GM03348 (cell line): ENCODE measurements around the gene STARD13.
"Not testable (repeated sequence)": the region's sequence is repeated elsewhere in the genome, so short reads cannot be mapped to it uniquely, and the experiment has no call there.

Source experiments
- DNase-seq: peaks from one replicate; pipeline ENCODE4 v3.0.0; 2012; ENCODE audit warnings: low spot score

Gene STARD13

DNA sequence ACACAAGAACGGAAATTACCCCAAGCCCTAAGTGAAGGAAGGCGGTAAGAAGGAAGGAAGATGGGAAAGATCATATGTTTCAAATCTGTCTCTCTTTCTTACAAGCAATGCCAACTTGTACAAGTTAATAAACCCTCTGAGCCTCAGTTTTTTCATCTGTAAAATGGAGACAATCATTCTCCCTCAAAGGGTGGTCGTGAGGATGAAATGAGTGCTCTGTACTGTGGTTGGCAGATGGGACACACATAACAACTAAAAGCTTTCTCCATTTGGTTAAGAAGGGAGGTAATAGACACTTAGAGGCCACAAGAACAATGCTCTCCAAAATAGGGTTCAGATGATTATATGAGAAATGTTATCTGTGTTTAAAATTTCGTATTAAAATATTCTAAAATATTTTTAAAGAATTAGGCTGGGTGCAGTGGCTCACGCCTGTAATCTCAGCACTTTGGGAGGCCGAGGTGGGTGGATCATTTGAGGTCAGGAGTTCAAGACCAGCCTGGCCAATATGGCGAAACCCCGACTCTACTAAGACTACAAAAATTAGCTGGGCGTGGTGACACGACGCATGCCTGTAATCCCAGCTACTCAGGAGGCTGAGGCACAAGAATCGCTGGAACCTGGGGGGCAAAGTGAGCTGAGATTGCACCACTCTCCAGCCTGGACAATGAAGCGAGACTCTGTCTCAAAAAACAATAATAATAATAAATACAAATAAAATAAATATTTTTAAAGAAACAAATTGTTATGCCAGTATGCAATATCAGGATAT lies 89.7 kb downstream of the STARD13 start:
- no peak for DNase-seq

DNA sequence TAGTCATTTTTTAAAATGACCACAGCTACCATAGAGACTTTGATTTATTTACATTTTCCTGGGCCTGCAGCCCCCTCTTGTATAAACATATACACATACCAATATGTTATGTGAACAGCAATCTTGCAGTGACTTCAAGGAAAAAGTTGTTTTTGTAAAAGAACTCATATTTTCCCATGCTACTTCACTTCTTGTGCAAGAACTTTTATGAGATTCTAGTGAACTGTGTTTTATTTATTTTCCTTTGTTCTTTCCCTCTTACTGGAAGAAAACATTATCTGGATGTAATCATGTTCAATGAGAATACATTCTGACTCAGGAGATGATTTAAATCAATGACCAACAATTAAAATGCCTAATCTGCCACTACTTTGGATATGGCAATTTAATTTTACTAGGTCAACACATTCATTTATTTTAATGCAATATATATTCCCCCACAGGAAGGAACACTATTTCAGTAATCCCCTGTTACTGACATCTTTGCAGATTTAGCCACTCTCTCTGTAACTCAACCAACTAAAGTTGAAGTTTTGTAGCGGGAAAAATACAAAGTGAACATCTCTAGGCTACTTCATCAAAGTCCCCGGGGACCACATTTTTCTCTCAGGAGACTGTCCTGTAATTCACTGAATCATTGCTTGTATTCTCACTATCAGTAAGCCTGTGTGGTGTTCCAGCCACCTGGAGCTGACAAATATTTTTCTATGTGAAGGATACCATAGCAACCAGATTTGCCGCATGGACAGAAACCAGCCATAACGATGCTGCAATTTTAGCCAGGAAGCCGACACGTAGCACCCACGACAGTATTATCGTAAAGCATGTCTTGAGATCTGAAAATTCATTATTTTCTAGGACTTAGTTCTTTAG lies 90.5 kb downstream of the STARD13 start:
- DNase-seq: no peak

DNA sequence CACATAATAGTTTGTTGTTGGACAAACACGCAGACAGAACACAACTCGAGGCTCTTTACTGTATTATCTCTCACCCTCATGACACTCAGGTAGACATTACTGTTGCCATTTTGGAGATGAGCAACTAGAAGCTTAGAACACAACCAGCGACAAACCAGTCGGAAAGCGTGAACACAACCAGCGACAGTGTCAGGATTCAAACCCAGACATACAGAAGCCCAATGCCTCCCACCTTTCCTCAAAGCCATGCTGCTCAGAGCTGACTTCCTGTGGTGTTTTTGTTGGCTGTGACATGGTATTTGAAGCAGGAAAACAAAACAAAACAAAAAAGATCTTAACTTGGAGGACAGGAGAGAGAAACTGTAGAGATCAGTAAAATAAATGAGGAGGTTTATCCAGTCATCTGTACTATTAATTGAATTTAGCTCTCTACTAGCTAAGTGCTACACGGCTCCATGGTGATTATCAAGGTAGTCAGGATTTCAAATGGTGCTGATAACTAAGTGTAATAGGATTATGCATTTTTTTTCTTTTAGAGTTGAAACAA lies 92.1 kb downstream of the STARD13 start:
- no peak for DNase-seq

DNA sequence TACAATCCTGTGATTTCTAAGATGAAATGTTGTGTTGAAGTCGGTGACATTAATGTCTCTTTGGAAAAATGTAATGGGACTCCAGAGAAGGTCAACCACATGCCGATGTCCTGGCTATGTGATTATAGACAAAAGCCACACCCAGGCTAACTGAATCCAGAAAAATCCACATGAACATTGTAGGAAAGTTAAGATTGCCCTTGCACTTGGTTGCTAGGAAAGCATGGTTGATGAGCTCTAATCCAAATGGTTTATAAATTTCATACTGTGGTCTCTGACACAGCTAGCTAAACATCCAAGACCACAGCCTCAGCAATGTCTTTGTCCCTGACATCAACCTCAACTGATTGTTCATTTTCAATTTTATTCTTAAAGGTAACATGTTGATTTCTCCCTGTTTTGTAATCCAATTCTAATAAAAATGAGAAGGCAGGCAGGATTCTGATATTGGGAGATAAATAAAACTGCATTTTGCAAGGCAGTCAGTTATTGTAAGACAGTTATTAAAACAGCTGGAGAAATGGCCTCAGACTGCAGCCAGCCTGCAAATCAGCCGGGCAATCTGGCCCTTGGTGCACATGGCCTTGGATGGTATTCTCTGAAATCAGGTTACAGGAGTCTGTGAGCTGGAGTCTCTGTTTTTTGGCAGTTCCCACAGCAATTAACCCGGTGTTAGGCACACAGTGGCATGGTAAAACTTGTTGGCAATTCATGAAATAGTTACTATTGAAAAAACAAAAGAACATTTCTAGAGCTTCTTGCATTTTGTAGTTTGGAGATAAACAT lies 93.9 kb downstream of the STARD13 start:
- no peak for DNase-seq

DNA sequence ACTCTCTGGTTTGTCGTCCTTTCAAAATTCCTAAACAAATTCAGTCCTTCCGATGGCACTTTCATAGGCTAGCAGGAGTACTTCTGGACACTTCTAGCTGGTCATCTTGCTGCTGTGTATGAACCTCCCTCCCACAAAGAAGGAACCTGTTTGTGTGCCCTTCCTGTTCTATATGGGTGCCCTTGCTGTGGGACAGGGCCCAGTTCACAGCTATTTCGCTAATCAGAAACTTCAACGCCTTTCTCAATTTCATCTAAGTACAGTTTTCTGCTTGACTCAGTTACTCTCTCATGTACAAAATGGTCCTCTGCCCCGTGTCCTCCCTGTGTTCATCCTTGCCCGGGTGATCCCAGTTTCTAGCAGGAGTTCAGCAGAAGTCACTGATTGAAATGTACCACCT lies 96.1 kb downstream of the STARD13 start:
- no peak for DNase-seq

DNA sequence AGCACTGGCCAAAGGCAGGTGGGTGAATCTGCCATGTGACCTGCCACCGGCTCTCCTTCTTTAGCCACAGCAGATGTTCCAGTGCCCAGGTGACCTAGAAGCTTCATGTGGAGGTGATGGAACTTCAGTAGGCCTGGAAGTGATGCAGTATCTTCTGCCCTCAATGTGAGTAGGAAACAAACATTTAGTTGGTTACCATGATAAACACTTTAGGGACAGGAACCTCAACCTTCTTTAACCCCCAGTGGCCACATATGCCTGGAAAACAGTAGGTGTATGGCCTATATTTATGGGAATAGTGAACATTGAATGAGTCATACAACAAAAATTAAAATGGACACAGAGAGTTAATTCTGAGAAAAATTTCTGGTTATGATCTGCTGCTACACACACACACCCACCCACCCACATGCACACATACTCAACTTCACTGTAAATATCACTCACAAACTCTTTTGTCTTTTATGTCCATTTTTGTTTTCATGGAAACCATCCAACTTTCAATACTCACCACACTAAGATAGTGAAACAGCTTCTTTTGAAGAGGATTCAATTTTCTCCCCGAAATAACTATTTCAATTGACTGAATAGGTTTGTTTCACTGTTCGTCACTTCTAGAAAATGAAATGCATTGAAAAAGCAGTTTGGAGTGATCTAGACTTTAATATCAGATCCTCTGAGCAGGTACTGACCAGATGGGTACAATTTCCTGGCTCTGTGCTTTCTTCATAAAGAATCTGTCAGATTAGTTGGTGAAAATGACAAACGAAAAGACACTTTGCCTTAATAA lies 97.3 kb downstream of the STARD13 start:
- no peak for DNase-seq

DNA sequence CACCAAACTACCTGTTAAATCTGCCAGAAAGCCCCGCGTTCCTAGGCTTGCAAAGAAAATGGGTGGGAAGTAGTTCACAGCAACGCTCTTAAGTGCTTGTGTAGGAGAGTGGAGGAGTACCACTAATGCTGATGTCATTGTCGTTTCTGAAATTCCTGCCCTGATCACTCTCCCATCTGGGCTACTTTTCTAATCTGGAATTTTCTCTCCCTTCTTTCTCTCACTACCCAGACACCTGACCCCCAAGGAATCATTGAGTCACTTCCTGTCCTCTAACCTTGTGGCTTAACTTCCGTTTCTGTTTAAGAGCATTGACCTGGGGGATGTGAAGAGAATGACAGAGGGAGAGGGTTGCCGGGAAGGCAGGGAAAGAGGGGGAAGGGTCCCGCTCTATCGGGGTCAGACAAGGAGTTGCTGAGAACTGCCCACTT lies 98.7 kb downstream of the STARD13 start:
- DNase-seq: no peak

DNA sequence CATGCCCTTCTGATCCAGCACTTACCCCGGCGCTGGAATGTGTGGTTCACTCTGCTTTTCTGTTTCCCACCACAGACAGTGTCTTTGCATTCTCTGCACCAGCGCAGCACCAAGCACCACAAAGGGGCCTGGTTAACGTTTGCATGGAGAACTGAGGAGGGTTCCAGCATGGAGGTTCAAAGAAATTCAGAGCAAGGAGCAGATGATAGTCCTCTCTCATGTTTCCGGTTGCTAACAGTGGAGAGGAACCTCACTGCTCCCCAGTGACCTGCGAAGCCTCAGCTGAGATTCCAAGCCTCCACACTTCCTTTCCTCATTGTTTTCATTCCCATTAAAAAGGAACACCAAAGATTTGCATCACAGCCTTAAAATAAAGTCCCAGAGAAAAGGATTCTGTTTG lies 99.7 kb downstream of the STARD13 start:
- DNase-seq: no peak

DNA sequence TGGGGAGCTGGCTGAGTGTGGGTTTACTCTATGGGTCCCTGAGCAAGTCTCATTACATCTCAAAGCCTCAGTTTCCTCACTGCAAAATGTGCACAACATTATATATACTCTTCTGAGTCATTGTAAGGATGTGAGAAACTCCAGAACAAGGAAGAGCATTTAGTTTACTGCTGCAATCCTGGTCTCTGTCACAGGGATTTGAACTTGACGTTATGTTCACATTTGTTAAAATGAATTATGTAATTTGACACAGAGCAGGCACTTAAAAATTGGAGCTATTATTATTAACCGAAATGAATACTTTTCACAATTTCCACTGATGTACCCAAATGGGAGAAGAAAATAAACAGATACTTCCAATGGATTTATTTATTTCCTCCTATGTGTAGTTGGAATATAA lies 101.0 kb downstream of the STARD13 start:
- DNase-seq: no peak

DNA sequence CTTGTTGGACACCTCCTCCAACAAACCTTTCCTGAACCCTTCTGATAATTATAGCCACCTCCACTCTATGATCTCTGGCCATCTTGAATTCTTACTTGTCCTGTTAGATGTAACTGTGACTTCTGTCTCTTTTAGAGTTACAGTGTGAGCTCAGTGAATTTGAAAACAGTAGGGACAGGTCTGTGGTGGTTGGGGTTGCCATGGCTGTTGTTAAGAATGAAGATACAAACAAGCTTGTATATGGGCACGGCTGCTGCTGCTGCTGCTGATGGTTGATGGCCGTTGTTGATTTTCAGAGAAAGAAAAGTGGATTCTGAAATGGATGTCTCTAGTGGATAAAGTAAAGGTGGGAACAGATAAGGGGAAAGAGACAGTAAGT lies 101.5 kb downstream of the STARD13 start:
- DNase-seq: no peak

DNA sequence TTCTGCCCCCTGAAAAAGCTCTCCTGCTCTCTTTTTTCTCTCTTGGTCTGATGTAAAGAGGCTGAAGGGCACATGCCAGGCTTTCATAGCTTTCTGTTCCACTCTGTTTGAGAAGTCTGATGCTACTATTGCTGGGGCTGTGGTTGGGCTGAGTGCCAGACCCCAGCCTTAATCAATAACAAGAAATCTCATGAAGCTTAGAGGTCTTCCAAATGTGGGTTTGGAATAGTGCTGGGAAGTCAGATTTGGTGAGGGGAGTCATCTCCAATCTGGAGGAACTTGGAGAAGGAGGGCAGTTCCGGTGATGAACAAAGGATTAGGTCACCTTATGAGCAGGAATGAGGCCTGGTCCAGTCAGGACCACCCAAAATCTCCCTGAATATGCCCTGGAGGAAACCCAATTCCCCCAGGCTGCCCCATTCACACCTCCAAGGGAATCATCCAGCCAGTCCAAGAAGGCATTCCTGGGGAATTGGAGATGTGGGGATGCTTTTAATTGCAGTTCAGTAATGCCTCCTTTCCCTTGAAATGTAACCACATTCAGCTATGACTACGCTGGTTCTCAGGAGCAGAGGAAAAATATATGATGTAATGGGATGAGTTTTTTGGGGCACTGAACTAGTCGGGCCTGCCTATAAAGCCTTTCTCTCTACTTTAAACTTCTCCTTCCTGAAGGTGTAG lies 102.0 kb downstream of the STARD13 start:
- DNase-seq: no peak

DNA sequence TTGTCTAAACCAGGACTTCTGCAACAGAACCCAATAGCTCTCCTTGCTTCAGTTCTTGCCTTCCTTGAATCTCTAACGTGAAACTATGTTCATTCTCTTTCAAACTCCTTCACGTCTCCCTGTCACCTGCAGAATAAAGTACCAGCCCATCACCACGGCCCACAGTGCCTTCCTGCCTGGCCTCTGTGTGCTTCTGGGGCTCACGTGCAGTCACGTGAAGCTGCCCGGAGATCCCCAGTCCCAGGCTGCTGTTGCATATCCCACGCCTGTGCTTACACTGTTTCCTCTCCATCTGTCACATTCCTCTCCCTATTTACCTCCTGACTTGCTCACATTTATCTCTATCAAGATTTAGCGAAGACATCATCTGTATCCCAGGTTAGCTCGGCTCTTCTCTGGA lies 102.8 kb downstream of the STARD13 start:
- DNase-seq: no peak

DNA sequence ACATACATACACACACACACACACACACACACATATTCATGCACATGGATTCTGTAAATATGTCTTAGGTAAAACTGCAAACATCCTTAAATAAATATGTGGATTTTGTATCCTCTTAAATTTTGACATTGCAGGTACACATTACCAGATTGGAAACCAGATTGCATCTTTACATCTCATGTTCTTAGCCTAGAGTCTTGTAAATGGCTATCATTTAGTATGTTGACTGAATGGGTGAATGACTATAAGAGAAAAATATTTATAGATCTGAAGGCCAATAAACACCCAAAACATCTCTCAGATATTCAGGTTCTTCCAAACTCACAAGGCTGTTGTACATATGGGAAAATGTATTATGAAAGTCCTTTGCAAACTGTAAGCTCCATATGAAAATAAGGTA lies 104.3 kb downstream of the STARD13 start:
- no peak for DNase-seq

DNA sequence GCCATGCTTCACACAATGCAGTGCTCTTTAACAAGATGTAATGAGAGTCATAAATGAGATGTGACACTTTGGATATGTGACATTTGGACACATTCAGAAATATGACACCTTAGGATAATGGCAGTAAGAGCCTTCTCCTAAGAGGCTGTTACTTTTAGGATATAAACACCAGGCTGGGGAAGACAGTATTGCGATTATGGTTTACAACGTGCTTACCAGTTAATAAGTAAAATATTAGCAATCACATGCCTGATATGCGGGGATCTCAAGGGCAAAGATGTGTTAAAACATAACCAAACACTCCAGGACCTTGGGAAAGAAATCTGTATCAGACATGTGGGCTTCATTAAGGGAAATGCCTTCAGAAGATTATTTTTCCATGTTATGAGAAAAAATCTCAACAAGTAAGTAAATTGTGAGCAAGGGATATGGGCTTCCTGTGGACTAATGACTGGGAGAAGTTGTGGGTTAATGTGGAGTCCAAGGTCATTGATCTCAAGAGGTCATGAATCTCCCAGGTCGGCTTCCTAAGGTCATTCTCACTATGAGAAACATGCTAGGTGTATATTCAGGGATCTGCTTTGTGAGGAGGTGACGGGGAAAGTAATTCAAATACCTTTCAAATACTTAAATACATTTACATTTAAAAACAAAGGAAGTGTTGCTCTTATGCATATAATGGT lies 105.3 kb downstream of the STARD13 start:
- DNase-seq: no peak

DNA sequence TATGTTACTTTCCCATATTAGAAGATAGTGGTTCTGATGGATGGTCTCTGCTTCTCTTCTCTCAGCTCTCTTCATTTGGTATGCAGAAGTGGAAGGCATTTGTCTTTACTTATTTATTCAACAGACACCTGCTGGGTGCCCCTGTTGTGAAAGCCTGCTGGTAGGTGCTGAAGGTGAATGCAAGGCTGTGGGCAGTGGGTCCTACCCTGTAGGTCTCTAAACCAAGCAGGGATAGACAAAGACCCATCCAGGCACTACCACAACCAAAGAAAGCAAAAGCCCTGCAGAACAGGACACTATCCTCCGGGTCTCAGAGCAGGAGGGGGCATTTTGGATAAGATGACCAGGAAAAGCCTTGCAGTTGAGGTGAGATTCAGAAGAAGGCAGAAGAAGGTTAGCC lies 106.1 kb downstream of the STARD13 start:
- no peak for DNase-seq

DNA sequence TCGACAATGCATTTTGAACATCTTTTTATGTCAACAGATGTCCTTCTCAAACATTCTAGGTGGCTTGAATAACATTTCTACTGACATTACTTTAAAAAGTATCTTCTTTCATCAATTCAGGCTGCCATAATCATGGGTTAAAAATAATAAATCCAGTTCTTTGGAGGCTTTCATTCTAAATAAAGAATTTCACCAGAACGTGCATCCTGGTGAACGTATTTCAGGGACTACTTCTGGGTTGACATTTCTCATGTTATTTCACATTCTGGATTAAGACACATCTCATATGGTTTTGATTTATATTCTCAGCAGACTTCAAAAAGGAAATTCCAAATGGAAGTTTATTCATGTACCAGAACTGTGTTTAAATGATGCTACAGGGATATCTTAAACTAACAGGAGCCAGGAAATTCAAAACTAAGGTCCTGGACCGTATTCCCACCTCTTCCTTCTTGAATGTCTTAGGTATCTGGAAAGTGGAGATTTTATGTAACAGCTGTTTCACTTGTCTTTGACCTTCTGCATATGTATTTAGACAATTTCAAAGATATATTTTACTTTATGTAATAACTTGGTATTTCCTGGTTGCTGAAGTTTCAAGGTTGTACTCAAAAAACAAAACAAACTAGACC lies 107.2 kb downstream of the STARD13 start:
- DNase-seq: no peak

DNA sequence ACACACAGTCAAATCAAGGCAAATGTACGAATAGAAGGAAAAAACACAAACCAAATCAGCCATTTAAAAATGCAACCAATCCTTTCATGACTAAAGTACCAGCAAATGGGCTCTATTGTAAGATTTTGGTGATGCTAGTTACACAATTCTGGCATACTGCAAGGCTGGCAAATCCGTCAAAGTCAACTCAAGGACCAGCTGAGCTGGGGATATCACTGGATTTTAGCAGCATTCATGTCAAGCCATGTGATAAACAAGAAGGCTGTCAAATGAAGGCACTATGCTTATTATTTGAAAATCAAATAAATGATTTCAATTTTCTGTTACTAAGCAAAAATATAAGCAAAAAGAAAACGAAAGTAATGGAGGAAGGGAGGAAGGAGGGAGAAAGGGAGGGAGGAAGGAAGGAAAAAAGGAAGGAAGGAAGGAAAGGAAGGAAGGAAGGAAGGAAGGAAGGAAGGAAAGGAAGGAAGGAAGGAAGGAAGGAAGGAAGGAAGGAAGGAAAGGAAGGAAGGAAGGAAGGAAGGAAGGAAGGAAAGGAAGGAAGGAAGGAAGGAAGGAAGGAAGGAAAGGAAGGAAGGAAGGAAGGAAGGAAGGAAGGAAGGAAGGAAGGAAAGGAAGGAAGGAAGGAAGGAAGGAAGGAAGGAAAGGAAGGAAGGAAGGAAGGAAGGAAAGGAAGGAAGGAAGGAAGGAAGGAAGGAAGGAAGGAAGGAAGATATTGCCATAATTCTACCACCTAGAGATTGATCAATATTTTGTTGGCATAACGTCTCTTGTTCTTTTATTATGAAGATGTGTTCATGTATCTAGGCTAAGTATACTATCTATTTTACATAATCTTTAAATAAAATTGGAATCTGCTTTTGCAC lies 108.0 kb downstream of the STARD13 start:
- not testable (repeated sequence) for DNase-seq

DNA sequence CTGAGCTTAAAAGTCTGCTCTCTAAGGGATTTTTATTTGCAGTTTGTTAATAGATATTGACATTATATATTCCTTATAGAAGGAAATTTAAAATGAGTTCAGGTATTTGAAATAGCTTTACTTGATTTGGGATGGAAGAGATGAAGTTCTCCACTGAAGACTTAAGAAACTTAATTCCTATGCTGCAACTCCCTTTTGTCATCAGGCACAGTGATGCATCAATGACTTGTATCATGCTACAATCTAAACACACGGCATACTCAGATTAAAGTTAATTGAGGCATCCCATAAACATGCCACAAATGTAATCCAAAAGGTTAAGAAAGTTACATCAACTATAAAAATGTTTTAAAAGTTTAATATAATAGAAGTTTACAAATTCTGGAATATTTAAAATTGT lies 109.0 kb downstream of the STARD13 start:
- no peak for DNase-seq

DNA sequence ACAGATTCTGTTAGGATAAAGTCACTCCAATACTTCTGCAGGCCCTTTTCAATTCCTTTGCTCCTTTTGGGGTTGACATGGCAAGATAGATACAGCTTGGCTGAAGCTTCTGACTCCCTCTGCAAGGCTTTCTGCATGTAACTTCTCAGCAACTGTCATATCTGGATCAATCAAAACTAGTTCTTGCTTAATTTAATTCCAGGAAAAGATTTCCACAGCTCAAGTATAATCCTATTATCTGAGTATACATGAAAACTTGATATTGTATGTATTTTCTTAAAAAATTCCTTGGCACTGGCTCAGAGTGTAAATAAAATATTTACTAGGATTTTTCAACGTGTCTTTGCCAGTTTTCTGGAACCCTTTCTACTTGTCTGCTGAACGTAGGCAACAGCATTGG lies 109.6 kb downstream of the STARD13 start:
- no peak for DNase-seq
